OCI-M1 (cell line): Measurements from ENCODE around the gene IL6R.

Experiments
- DNase-seq: peaks from one replicate; lab custom pipeline; 2025; lab: John Stamatoyannopoulos, UW

The IL6R gene

GRCh38 chr1:154517661-154518060, 112.5 kb downstream of the IL6R start:
- DNase-seq = no peak
